Measurements from ENCODE around the gene TRIM28.

- TF ChIP-seq CTCF (IDR thresholded peaks at IDR 0.05) (no peak), POLR2AphosphoS5 (IDR thresholded peaks at IDR 0.05) (no peak)
Observed at GRCh38 chr19:58513213-58513693, 30.6 kb upstream of the TRIM28 start.
